Gastroesophageal sphincter (tissue), 3 donors: ENCODE measurements around the gene ARID5B.

Experiments used
- CTCF ChIP-seq, 4 experiments: fragments of 200-600 bp in 2 of 4; fragments of 450-650 bp in 2 of 4; sonication (generic) in 1 of 4; IDR thresholded peaks; one replicate each; pipeline ENCODE4 v1.5.1; 2017 to 2019; ENCODE audit warnings: antibody characterized with exemption in 4 of 4, mild to moderate bottlenecking in 2 of 4, moderate library complexity in 2 of 4
- POLR2A ChIP-seq, 2 donors: fragments of 450-650 bp; IDR thresholded peaks; one replicate each; pipeline ENCODE4 v1.6.1; 2017; ENCODE audit warnings: antibody characterized with exemption in 2 of 2, mild to moderate bottlenecking in 2 of 2, moderate library complexity in 1 of 2
- POLR2AphosphoS5 ChIP-seq: sonication (generic); formaldehyde crosslinking; IDR thresholded peaks from one replicate; pipeline ENCODE4 v1.6.1; 2017; ENCODE audit warnings: antibody characterized with exemption

- TF ChIP-seq CTCF (IDR thresholded peaks at IDR 0.05) (no peak), POLR2AphosphoS5 (no peak), POLR2A (IDR thresholded peaks at IDR 0.05) (no peak)
Measured at GRCh38 chr10:61952028-61952674, 50.7 kb downstream of the ARID5B start.
